ENCODE data around the gene FADS2.

DNA sequence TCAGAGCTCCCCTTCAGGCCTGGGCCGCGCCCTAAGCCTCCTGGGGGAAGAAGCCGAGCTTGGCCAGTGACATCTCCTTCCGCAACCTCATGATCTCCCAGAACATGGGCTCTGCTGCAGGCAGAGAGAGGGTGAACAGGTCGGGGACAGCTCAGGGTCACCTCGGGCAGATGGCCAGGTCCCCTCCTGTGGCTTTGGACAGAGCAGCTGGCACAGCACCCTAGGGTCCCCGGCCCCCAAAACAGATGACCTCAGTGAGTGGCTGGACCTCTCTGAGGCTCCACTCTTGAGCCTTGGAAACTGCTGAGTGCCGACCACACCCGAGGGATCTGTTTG lies 70.1 kb downstream of the FADS2 start:
- no peak for TF ChIP-seq TRIM24 (CRISPR knock-in tag; IDR thresholded peaks at IDR 0.05)
- no peak for TF ChIP-seq ZNF713 (CRISPR knock-in tag; IDR thresholded peaks at IDR 0.05)

All from HepG2 (cell line).